CD4-positive, alpha-beta T cell treated with Interleukin-12 subunit alpha and Interleukin-12 subunit beta, for 1 hour (primary cell): ENCODE measurements around the gene ASPG.
A peak's percentile ranks its signal among the peaks of the same experiment; 100 is the strongest.

Experiments used
- DNase-seq: peaks from one replicate; pipeline ENCODE4 v3.0.0-alpha.2; 2020

ASPG gene

GRCh38 chr14:104094709-104095425 is 9.4 kb downstream of the ASPG start:
- peak; percentile 70 for DNase-seq

DNA sequence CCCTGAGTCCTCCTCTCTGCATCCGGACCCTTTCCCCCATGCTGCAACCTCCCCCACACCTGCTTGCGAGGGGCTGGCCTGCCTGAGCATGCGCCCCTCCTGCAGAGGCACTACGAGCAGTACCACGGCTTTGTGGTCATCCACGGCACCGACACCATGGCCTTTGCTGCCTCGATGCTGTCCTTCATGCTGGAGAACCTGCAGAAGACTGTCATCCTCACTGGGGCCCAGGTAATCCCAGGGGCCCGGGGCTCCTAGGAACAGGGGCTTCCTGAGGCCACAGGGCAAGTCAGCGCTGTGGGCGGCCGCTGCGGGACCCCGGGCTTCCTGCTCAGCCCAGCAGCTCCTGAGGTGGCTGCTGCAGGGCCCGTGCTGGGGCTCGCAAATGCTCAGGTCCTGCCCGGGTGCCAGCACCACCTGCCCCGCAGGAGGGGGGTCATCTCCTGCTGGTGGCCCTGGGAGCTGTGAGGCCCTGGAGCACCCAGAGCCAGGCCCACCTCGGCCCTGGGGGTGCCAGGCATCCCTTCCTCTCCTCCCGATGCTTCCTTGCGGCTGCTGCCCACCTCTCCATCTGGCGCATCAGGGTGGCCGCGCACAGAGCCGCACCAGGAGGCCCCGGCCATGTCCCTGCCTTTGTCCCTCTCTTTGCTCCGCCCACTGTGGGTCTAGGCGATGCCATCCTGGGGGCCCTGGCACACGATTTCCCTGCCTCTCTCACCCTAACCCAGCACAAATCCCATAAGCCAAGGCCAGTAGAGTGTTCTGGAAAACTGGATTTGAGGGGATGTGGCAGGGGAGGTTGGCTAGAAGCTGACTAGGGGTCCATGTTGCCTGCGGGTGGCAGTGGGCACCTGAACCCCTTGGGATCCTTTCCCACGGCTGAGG is 10.2 kb downstream of the ASPG start:
- DNase-seq: no peak

GRCh38 chr14:104096318-104096717 is 10.8 kb downstream of the ASPG start:
- DNase-seq: no peak

DNA sequence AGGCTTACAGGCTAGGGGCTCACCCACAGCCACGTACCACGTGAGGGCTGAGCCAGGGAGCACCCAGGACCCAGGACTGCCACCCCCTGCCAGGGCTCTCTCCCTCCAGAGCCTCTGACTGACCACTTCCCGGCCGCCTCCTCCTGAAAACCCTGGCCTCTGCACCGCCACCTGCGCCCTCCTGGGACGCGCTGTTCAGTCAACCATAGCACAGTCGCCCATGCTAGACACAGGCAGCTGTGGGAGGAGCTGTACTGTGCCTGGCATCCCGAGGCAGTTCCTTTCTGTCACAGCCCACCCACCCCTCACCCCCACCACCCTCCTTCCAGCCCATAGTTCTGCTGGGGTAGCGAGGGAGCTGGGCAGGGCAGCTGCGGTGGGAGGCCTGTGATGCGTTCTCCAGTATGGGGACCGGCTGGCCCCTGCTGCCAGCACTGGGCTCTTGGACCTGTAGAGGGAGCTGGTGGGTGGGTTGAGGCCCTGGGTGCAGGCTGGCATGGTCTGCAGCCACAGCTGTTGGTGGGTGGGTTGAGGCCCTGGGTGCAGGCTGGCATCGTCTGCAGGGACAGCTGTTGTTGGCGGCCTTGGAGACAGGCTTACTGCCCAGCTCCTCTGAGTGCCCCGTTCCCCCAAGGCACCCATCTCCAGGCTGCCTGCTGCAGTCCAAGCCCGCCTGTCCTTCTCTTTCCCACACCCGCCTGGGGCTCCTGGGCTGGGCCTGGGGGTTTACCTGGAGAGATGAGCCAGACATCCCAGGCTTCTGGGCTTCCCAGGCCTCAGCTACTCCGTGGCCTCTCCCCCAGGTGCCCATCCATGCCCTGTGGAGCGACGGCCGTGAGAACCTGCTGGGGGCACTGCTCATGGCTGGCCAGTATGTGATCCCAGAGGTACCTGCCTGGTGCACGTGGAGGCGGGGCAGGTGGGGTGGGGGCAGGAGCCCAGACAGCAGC is 11.5 kb downstream of the ASPG start:
- no peak for DNase-seq

GRCh38 chr14:104098272-104099095 is 13.0 kb downstream of the ASPG start:
- no peak for DNase-seq

DNA sequence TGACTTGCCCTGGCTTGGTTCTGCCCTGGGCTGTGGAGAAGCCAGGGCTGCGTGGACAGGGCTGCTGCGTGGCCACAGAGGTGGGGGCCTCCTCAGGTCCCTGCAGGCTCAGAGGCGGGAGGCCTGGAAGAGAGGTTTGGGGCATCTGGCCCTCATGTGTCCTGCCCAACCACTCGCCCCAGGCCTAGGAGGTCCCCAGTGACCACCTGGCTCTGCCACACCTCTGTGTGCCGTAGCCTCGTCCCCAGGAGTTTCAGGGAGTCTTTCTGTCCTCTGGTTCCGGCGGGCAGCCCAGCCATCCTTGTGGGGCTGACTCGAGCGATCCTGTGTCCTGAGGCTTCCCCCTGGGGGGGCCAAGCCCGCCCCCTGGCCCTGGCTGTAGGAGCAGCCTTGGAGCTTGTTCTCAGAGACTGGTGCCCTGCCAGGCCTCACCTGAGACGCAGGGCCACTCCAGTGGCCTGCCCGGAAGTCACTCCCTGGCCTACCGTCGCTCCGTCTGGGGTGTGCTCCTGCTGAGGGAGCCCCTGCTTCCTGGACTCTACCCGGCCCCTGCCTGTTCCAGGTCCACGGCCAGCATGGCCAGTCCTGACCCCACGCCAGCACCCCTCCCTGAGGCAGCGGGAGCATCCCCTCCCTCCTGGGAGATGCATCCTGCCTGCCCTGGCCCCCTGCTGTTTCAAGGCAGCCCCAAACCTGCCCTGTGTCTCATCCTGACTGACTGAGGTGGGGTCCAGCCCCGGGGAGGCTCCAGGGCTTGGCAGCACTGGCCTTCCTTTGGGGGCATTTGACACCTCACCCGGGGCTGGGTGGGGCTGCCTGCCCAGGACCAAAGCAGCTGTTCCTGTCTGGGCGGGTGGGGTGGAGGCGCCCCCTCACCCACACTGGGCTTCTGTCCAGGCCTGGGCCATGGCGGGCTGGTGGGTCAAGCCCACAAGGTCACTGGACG is 13.9 kb downstream of the ASPG start:
- no peak for DNase-seq

DNA sequence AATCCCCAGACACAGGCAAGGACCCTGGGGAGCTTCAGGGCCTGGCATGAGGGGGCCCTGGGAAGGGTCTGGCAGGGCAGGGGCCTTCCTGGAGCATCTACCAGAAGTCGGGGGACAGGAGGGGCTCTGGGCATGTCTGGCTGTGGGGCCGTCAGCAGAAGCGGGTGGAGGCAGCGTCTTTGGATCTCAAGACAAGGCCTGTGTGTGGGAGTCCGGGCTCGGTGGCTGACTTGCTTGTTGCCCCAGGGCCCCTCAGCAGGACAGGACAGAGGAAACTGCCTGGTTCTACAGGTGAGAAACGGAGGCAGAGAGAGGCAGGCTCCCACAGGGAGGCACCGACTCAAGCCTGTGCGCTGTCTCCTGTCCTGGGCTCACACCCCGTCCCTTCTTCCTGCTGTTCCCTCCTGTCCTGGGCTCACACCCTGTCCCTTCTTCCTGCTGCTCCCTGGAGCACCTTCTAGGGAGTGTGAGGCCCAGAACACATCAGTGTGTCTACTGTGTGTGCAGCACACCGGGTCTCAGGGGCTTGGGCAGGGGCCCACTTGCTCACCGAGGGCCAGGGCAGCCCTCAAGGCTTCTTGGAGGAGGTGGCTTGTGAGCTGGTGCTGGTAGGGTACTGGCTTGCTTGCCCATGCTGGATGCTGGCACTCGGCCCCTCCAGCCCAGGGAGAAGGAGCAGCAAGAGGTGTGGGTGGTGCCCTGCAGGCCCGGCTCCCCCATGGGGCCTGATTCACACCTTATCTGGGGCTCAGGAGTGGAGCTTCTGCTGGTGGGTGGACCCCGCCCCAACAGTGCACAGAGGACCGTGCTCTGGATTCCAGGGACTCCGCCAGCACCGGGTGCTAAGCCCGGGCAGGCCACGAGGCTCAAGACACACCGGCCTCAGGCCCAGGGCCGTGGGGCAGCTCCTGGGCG is 14.9 kb downstream of the ASPG start:
- DNase-seq: no peak

DNA sequence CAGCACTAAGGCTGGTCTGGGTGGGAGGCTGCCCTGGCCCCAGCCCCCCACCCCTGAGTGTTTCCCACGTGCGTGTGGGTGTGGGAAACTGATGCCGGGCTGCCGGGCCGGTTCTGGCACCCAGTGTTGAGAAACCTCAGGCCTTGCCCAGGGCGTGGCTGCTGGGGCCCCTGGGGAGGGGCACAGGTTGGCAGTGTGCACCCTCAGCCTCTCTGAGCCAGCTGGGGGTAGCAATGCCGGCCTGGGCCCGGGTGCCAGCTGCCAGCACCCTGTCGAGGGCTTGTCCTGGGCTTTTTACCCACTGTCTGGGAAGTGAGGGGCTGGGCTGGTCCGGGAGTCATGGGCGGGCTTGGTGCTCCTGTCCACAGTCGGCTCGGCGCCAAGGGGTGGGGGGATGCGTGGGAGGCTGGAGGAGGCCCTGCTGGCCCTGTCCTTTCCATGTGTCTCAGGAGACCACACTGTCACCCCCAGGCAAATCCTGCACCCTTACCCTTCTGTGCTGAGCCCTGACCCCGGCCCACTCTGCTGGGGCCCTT is 15.7 kb downstream of the ASPG start:
- no peak for DNase-seq

GRCh38 chr14:104101651-104102281 is 16.3 kb downstream of the ASPG start:
- no peak for DNase-seq

DNA sequence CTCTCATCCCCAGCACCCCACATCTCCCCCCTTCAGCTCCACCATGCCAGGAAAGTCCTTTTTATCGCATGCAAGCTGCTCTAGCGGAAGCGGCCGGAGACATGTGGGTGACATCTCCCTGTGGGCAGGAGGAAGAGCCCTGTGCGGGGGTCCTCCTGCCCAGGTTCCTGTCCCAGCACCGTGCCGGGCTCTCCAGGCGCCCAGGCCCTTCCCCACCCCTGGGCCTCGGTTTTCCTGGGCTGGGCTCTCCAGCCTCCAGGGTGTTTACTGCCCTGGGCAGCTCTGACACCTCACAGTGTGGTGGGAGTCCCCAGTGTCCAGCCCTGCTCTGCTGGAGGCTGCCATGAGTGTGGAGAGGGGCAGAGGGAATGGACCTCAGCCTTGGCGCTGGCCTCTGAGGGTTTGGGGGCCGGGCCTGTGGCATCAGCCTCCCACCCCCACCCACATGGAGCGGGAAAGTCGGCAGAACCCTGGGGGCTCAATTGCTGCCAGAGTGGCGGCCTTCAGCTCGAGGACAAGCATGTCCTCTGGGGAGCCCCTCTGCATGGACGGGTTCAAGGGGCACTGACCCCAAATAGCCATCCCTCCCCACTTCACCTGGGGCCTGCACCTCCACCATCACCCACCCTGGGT is 16.9 kb downstream of the ASPG start:
- no peak for DNase-seq

- no peak for DNase-seq
These were observed 17.6 kb downstream of the ASPG start for GRCh38 chr14:104103061-104103445.

DNA sequence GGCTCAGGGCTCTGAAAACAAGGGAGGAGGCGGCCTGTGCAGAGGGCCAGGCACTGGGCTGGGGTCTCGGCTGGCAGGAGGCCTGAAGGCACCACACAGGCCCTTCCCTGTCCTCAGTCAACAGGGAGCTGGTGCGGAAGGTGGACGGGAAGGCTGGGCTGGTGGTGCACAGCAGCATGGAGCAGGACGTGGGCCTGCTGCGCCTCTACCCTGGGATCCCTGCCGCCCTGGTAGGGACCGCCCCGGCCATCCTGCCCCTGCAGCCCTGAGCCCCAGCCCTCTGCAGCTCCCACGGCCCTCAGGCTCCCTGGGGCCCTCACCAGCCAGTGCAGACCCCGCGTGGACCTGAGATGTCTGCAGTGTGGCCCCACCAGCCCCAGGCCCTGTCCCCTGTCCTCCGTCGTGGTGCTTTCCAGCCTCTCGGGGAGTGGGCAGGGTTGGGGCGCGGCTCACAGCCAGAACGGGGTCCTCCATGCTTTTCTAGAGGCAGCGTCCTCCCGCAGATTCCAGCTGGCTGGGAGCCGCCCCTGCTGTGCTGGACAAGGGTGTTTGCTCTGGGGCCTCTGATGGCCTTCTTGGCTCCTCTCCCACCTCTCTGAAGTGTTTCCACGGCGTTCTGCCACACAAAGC is 18.1 kb downstream of the ASPG start:
- no peak for DNase-seq

DNA sequence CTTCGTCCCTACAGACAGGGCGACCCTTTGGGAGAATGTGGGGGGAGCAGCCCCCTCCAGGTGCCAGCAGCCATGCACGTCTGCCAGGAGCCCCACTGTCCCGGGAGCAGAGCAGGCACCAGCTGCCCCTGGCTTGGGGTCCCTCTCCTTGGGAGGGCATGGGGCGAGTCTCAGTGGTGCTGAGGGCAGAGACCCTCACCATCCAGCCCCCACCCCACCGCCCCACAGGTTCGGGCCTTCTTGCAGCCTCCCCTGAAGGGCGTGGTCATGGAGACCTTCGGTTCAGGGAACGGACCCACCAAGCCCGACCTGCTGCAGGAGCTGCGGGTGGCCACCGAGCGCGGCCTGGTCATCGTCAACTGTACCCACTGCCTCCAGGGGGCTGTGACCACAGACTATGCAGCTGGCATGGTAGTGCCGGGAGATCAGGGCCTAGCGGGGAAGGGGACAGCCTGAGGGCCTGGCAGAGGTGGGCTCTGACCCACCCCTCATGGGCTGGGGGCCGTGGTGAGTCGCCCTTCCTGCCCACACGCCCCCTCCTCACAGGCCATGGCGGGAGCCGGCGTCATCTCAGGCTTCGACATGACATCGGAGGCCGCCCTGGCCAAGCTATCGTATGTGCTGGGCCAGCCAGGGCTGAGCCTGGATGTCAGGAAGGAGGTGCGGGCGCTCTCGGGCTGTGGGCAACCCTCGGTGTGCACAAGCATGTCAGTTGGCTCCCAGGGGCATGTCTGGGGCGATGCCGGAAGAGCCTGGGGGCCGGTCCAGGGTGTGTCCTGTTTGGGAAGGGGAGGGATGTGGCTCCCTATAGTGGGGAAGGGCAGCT is 18.8 kb downstream of the ASPG start:
- DNase-seq: no peak

DNA sequence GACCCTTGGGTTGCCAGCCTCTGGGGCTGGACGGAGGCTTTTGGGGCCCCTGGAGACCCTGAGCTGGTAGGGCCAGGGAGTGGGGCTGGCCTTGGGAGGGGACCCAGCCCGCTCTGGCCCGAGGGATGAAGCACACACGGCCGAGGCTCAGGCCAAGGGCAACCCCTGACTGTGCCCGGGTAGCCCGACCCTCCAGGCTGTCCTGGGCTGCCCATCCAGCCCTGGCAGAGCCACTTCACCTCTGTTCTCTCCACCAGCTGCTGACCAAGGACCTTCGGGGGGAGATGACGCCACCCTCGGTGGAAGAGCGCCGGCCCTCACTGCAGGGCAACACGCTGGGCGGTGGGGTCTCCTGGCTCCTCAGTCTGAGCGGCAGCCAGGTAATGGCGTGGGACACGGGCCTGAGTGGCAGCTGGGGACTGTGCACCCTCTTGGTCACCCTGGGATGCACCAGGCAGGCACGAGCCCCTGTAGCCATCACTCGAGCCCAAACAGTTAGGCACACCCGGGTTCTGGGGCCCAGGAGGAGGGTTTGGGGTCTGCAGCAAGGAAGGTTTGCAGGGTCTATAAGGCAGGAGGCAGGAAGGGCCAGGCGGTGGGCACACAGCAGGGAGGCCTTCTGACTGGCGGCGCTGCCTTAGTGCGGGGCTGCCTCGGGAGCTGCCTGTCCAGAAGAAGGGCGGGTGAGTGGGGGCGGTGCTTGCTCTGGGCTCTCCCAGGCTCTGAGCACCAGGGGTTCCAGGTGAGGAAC is 19.7 kb downstream of the ASPG start:
- DNase-seq: no peak

DNA sequence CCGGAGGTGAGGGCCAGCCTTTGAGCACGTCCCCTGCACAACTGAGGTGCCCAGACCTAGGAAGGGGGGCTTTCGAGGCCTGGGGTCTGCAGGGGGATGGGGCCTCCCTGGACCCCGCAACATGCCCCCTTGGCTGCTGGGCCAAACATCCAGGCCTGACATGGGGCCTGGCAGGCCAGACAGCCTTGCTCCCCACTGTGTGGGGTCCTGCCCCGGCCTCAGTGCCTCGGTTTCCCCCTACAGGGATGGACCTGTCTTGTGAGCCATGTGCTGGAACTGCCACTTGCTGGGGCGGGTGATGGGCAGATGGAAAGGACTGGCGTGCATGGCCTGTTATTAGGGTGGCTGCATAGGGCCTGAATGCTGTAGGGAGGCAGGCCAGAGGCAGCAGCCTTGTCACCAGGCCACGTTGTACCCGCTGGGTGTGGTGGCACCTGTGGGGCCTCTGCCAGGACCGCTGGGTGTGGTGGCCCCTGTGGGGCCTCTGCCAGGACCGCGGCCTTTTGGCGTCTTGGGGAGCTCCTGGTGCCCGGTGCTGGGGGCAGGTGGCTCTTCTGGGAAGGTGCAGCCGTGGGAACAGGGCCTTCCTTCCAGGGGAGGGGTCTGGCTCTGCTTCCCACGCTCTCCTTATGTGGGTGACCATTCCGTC is 20.4 kb downstream of the ASPG start:
- no peak for DNase-seq

GRCh38 chr14:104106471-104106991 is 21.0 kb downstream of the ASPG start:
- no peak for DNase-seq
